Dermis lymphatic vessel endothelial cell (primary cell): ENCODE data around the gene KRT10. TPM values are rescaled to one million over a fixed set of nuclear protein-coding genes. Genes with fewer than 3 reads are reported as not detected.

ENCODE experiments used
- total RNA-seq: library from RNA; depleted of rRNA; stranded (reverse); fragments of >200 nt; gene quantifications from 2 replicates; pipeline ENCODE4 v1.2.1, GENCODE V29; 2014

The KRT10 gene
- total RNA-seq = 2.4 and 2.7 TPM in 2 replicates

GRCh38 chr17:40822132-40822812 lies at the start of gene KRT10:
TSS of gene KRT10 (minus strand) at chr17:40822614. CDS start at chr17:40822585, 29 bp downstream.

GRCh38 chr17:40866838-40867237 lies 44.4 kb upstream of the KRT10 start, which contains the start of gene KRT12:
TSS of gene KRT12 (minus strand) at chr17:40867223. CDS start at chr17:40867186, 37 bp downstream.

GRCh38 chr17:40799859-40800258 lies 22.6 kb downstream of the KRT10 start, which contains the start of gene KRT28:
TSS of gene KRT28 (minus strand) at chr17:40799959. CDS start at chr17:40799893, 66 bp downstream.

GRCh38 chr17:40782450-40782849 lies 40.0 kb downstream of the KRT10 start, which contains the start of gene KRT27:
TSS of gene KRT27 (minus strand) at chr17:40782550. CDS start at chr17:40782493, 57 bp downstream.

GRCh38 chr17:40772101-40772500 lies 50.3 kb downstream of the KRT10 start, which contains the start of gene KRT26:
TSS of gene KRT26 (minus strand) at chr17:40772201. CDS start at chr17:40772113, 88 bp downstream.

Other genes with a start within 250 kb of the KRT10 start
- gene SMARCE1, start 174.8 kb downstream of the KRT10 start, total RNA-seq = 72.3 and 106 TPM in 2 replicates
- gene KRT222, start 157.4 kb downstream of the KRT10 start, total RNA-seq = 0.22 and 0.60 TPM in 2 replicates
- gene KRT24, start 118.9 kb downstream of the KRT10 start, total RNA-seq = not detected in 2 replicates
- not detected in 2 replicates for gene KRT25, start 67.3 kb downstream of the KRT10 start, total RNA-seq
- gene KRT26, start 50.4 kb downstream of the KRT10 start, total RNA-seq = not detected in 2 replicates
- not detected in 2 replicates for gene KRT27, start 40.1 kb downstream of the KRT10 start, total RNA-seq
- not detected in 2 replicates for gene KRT28, start 22.7 kb downstream of the KRT10 start, total RNA-seq
- gene KRT12, start 44.6 kb upstream of the KRT10 start, total RNA-seq = not detected in 2 replicates
- gene KRT20, start 62.6 kb upstream of the KRT10 start, total RNA-seq = not detected in 2 replicates
- 0.34 and 1.7 TPM in 2 replicates for gene KRT23, start 115.0 kb upstream of the KRT10 start, total RNA-seq
- gene KRT39, start 144.3 kb upstream of the KRT10 start, total RNA-seq = not detected in 2 replicates
- gene KRT40, start 161.7 kb upstream of the KRT10 start, total RNA-seq = not detected in 2 replicates
- gene KRTAP3-3, start 171.6 kb upstream of the KRT10 start, total RNA-seq = not detected in 2 replicates
- not detected in 2 replicates for gene KRTAP3-2, start 177.3 kb upstream of the KRT10 start, total RNA-seq
- gene KRTAP3-1, start 186.5 kb upstream of the KRT10 start, total RNA-seq = not detected in 2 replicates
- gene KRTAP1-5, start 204.6 kb upstream of the KRT10 start, total RNA-seq = not detected in 2 replicates
- not detected in 2 replicates for gene KRTAP1-4, start 207.6 kb upstream of the KRT10 start, total RNA-seq
- not detected in 2 replicates for gene KRTAP1-3, start 212.3 kb upstream of the KRT10 start, total RNA-seq
- not detected in 2 replicates for gene KRTAP1-1, start 218.8 kb upstream of the KRT10 start, total RNA-seq
- not detected in 2 replicates for gene KRTAP2-1, start 224.7 kb upstream of the KRT10 start, total RNA-seq
- not detected in 2 replicates for gene KRTAP2-2, start 232.6 kb upstream of the KRT10 start, total RNA-seq
- gene KRTAP2-3, start 237.5 kb upstream of the KRT10 start, total RNA-seq = not detected in 2 replicates
- gene KRTAP2-4, start 243.3 kb upstream of the KRT10 start, total RNA-seq = not detected in 2 replicates